GM12865 (cell line): Measurements from ENCODE around the gene PRDM1.

Experiments used
- DNase-seq: peaks from one replicate; pipeline ENCODE4 v3.0.0; 2010; ENCODE audit warnings: low read depth
- H3K4me3 ChIP-seq: 2 replicates; pipeline ENCODE4 v1.5.1; 2011; ENCODE audit warnings: mild to moderate bottlenecking, low read depth, low read length, control low read depth
- CTCF ChIP-seq: IDR thresholded peaks from 2 replicates; pipeline ENCODE4 v1.5.1; 2011; ENCODE audit warnings: low read length, control low read depth, low read depth, inconsistent platforms; ENCODE audit not compliant: insufficient read depth; ENCODE audit errors: missing control alignments

Gene PRDM1

GRCh38 chr6:106100755-106101154 lies 14.6 kb downstream of the PRDM1 start:
- TF ChIP-seq CTCF, result no peak
- DNase-seq, result no peak
- peak overlapping the region; percentile 64 for H3K4me3 ChIP-seq

- H3K4me3 ChIP-seq, result peak overlapping the region; percentile 64
- no peak for DNase-seq
- no peak for TF ChIP-seq CTCF
These were observed 15.3 kb downstream of the PRDM1 start for GRCh38 chr6:106101466-106101865.

- peak; percentile 95 for DNase-seq
These were observed 15.9 kb downstream of the PRDM1 start for GRCh38 chr6:106102034-106102433.

GRCh38 chr6:106102967-106103727 lies 17.0 kb downstream of the PRDM1 start:
- peak overlapping the region; percentile 34 for H3K4me3 ChIP-seq
- no peak for TF ChIP-seq CTCF

More at GRCh38 chr6:106102034-106102433, 15.9 kb downstream of the PRDM1 start:
- no peak for TF ChIP-seq CTCF
- H3K4me3 ChIP-seq, result peak overlapping the region; percentile 64

GRCh38 chr6:106103728-106104109 lies 17.6 kb downstream of the PRDM1 start:
- peak overlapping the region; percentile 34 for H3K4me3 ChIP-seq
- no peak for TF ChIP-seq CTCF
- DNase-seq, result peak; percentile 82

More at GRCh38 chr6:106102967-106103727, 17.0 kb downstream of the PRDM1 start:
- DNase-seq, result no peak

- no peak for DNase-seq
- H3K4me3 ChIP-seq, result no peak overlapping the region
- TF ChIP-seq CTCF, result no peak
These were observed 18.3 kb downstream of the PRDM1 start for GRCh38 chr6:106104476-106104875.

GRCh38 chr6:106104941-106105340 lies 18.8 kb downstream of the PRDM1 start:
- no peak for DNase-seq
- no peak for TF ChIP-seq CTCF
- no peak overlapping the region for H3K4me3 ChIP-seq
